PC-9 (cell line): Measurements from ENCODE around the gene VEGFB.

Experiments
- CTCF ChIP-seq: fragments of 200-600 bp; sonication (generic); conservative IDR thresholded peaks from 2 replicates; pipeline ENCODE4 v1.6.1; 2017; ENCODE audit warnings: mixed run types, antibody characterized with exemption, mild to moderate bottlenecking, moderate library complexity
- EZH2 ChIP-seq: fragments of 200-600 bp; sonication (generic); IDR thresholded peaks from 2 replicates; pipeline ENCODE4 v1.8.0; 2017; ENCODE audit warnings: antibody characterized with exemption, low read depth

DNA sequence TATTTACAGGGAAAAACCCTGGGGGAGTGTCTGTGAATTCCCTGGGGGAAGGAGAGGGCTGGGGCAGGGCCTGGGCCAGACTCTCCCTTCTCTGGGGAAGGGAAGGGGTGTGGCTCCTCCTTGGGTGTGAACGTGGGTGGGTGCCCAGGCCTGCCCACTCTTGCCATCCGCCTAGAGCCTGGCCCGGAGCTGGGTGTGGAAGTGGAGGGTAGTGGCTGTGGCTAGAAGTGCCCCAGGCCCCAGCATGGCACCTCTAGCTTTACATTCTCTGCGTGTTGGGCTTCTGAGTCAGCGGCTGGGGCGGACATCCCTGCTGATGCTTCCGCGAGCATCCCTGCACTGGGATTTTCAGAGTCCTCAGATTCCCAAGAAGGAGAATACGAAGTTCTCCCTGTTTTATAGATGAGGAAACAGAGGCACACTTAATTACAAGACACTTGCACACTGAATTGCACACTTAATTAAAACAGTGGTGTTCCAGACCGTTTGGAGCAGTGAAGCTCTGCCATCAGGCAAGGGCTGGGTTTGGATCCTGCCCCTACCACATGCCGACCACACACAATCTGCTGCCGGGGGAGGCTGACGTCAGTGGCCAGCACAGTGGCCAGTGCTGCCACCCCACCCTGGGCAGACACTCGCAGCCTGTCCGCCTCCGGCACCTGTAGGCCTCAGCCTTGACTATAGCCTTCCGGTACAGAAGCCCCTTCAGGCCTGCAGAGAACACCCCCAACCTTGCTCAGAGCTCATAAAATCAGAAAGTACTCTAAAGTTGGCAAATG is 42.5 kb downstream of the VEGFB start:
- TF ChIP-seq CTCF (no peak), EZH2 (no peak)
